Right lobe of liver (tissue), 4 donors: Measurements from ENCODE around the gene KIAA1671.

ENCODE experiments used
- CTCF ChIP-seq, 4 donors: fragments of 200-600 bp in 3 of 4; fragments of 450-650 bp in 1 of 4; IDR thresholded peaks; one replicate each; pipeline versions ENCODE4 v1.5.1 to v1.8.0; 2016 to 2022; ENCODE audit warnings: antibody characterized with exemption in 4 of 4, mild to moderate bottlenecking in 2 of 4
- POLR2A ChIP-seq: fragments of 450-650 bp; IDR thresholded peaks from one replicate; pipeline ENCODE4 v1.6.1; 2017; ENCODE audit warnings: antibody characterized with exemption, mild to moderate bottlenecking
- donor health status: DM: no; HTN: no; CAD: no.
- donor health status: DM: no; HTN: no; CAD: no.
- donor health status: DM: no; HTN: yes; CAD: no.

- TF ChIP-seq CTCF (IDR thresholded peaks at IDR 0.05) (no peak), POLR2A (no peak)
Observed at GRCh38 chr22:25019427-25020184, 67.1 kb downstream of the KIAA1671 start.
